Liver (tissue), 9 donors: ENCODE results near the gene IFIH1. TPM values are rescaled to one million over a fixed set of nuclear protein-coding genes. Genes with fewer than 3 reads are reported as not detected.

ENCODE experiments used
- DNase-seq: peaks from one replicate; pipeline ENCODE4 v3.0.0-alpha.2; 2017; ENCODE audit warnings: low spot score
- H3K27ac ChIP-seq, 2 donors: one replicate each; pipeline ENCODE4 v1.7.0; 2013; ENCODE audit warnings: inconsistent platforms in 2 of 2, low read length in 2 of 2, control low read depth in 1 of 2, low read depth in 1 of 2, mild to moderate bottlenecking in 1 of 2
- H3K27me3 ChIP-seq, 4 donors: one replicate each; pipeline versions ENCODE4 v1.6.1 to v1.7.0; 2013; ENCODE audit warnings: low read length in 3 of 4, inconsistent platforms in 1 of 4, mild to moderate bottlenecking in 1 of 4, moderate library complexity in 1 of 4; ENCODE audit not compliant: control insufficient read depth in 4 of 4, insufficient read depth in 4 of 4
- H3K36me3 ChIP-seq, 4 donors: one replicate each; pipeline versions ENCODE4 v1.6.1 to v1.7.0; 2013; ENCODE audit warnings: low read length in 3 of 4, mild to moderate bottlenecking in 3 of 4, low read depth in 1 of 4, moderate library complexity in 1 of 4; ENCODE audit not compliant: control insufficient read depth in 4 of 4, insufficient read depth in 3 of 4
- H3K4me1 ChIP-seq, 4 donors: one replicate each; pipeline versions ENCODE4 v1.6.1 to v1.7.0; 2013; ENCODE audit warnings: low read length in 3 of 4, mild to moderate bottlenecking in 3 of 4, moderate library complexity in 1 of 4; ENCODE audit not compliant: control insufficient read depth in 4 of 4, insufficient read depth in 4 of 4
- H3K4me3 ChIP-seq, 3 donors: one replicate each; pipeline versions ENCODE4 v1.6.1 to v1.7.0; 2013; ENCODE audit warnings: low read length in 3 of 3, control low read depth in 1 of 3, low read depth in 1 of 3, mild to moderate bottlenecking in 1 of 3
- H3K9ac ChIP-seq, 2 donors: one replicate each; pipeline ENCODE4 v1.7.0; 2013; ENCODE audit warnings: low read length in 2 of 2, mild to moderate bottlenecking in 2 of 2, moderate library complexity in 2 of 2, control low read depth in 1 of 2, low read depth in 1 of 2
- H3K9me3 ChIP-seq, 4 donors: one replicate each; pipeline versions ENCODE4 v1.6.1 to v1.7.0; 2013; ENCODE audit warnings: low read length in 3 of 4; ENCODE audit not compliant: control insufficient read depth in 4 of 4
- CTCF ChIP-seq: fragments of 150-350 bp; IDR thresholded peaks from 2 replicates; pipeline ENCODE4 v1.5.1; 2017; ENCODE audit warnings: improper control_type of control experiment, low read depth, low read length; ENCODE audit not compliant: missing input control
- EGR1 ChIP-seq, 2 donors: IDR thresholded peaks; 2 replicates each; pipeline ENCODE4 v1.6.1; 2016 to 2018; ENCODE audit warnings: antibody characterized with exemption in 2 of 2, low read depth in 2 of 2
- FOXA2 ChIP-seq: IDR thresholded peaks from 2 replicates; pipeline ENCODE4 v1.6.1; 2016; ENCODE audit warnings: antibody characterized with exemption
- HNF4A ChIP-seq, 2 donors: conservative IDR thresholded peaks; 2 replicates each; pipeline ENCODE4 v1.6.1; 2016; ENCODE audit warnings: antibody characterized with exemption in 2 of 2, mild to moderate bottlenecking in 2 of 2
- HNF4G ChIP-seq: IDR thresholded peaks from 2 replicates; pipeline ENCODE4 v1.6.1; 2016; ENCODE audit warnings: antibody characterized with exemption
- JUND ChIP-seq, 2 donors: IDR thresholded peaks; 2 replicates each; pipeline ENCODE4 v1.6.1; 2016; ENCODE audit warnings: antibody characterized with exemption in 2 of 2
- NR2F2 ChIP-seq: IDR thresholded peaks from 2 replicates; pipeline ENCODE4 v1.6.1; 2016; ENCODE audit warnings: antibody characterized with exemption
- REST ChIP-seq: IDR thresholded peaks from 2 replicates; pipeline ENCODE4 v1.6.1; 2016; ENCODE audit warnings: antibody characterized with exemption, mild to moderate bottlenecking
- RXRA ChIP-seq, 2 donors: IDR thresholded peaks; 2 replicates each; pipeline ENCODE4 v1.6.1; 2017 to 2018; ENCODE audit warnings: antibody characterized with exemption in 2 of 2, mild to moderate bottlenecking in 1 of 2
- SP1 ChIP-seq: IDR thresholded peaks from 2 replicates; pipeline ENCODE4 v1.6.1; 2018; ENCODE audit warnings: antibody characterized with exemption, mild to moderate bottlenecking
- TAF1 ChIP-seq: conservative IDR thresholded peaks from 2 replicates; pipeline ENCODE4 v1.6.1; 2016; ENCODE audit warnings: antibody characterized with exemption, mild to moderate bottlenecking
- YY1 ChIP-seq: IDR thresholded peaks from 2 replicates; pipeline ENCODE4 v1.6.1; 2016; ENCODE audit warnings: antibody characterized with exemption, mild to moderate bottlenecking
- WGBS: extraction: QIAGEN DNeasy Blood & Tissue Kit; methylation state at CpG from one replicate; pipeline ENCODE4 v1.1.7; 2013; 5-methylcytosine and 5-hydroxymethylcytosine counted together
- polyA plus RNA-seq, 2 donors: library from polyadenylated mRNA; stranded (reverse) in 1 of 2; unstranded in 1 of 2; fragments of 200-250 nt in 1 of 2; fragments of >200 nt in 1 of 2; fragmentation: Nextera tagmentation in 1 of 2; extraction: Ambion mirVana in 1 of 2; gene quantifications; one replicate each; pipeline versions ENCODE4 v1.2.1 to v1.2.3, GENCODE V29; 2013 to 2015
- total RNA-seq, 2 donors: library from RNA; depleted of rRNA; stranded (reverse); fragments of >200 nt; gene quantifications; one replicate each; pipeline ENCODE4 v1.2.3, GENCODE V29; 2014
- donor health status: healthy.
- donor health status: healthy.
- donor health status: healthy.
- donor health status: healthy.
- donor health status: healthy.

IFIH1 gene
- total and polyA plus RNA-seq, 4 donors = 5.5 to 13.2 (median 7.9) TPM

- H3K4me1 ChIP-seq = peaks cover 0 to 24% (median 12%) of the 10 kb centered on the region in 4 donors
- no peak overlapping the region for H3K27ac ChIP-seq
Measured at GRCh38 chr2:162315938-162316337, 2.5 kb downstream of the IFIH1 start.

GRCh38 chr2:162312853-162313252 is 5.6 kb downstream of the IFIH1 start:
- H3K9me3 ChIP-seq = no peaks in the 10 kb centered on the region
- WGBS = 90% methylated on average over 1 of the region's 1 CpG
- no peak for DNase-seq
- TF ChIP-seq HNF4A (conservative IDR thresholded peaks at IDR 0.05) (no peak), REST (no peak), SP1 (no peak), CTCF (no peak)
- no peak overlapping the region for H3K4me3 ChIP-seq
- no peak overlapping the region for H3K27ac ChIP-seq
- H3K4me1 ChIP-seq = peaks cover 0 to 18% (median 9%) of the 10 kb centered on the region in 4 donors
- peaks cover 0 to 2% (median under 1%) of the 10 kb centered on the region in 4 donors for H3K36me3 ChIP-seq
- H3K9ac ChIP-seq = no peak overlapping the region
- H3K27me3 ChIP-seq = no peaks in the 10 kb centered on the region

More at GRCh38 chr2:162315938-162316337, 2.5 kb downstream of the IFIH1 start:
- Histone ChIP-seq H3K36me3 (no peaks in the 10 kb centered on the region), H3K9me3 (no peaks in the 10 kb centered on the region), H3K4me3 (no peak overlapping the region), H3K27me3 (no peaks in the 10 kb centered on the region), H3K9ac (no peak overlapping the region)
- DNase-seq = no peak
- WGBS = 84% methylated on average over 4 of the region's 4 CpGs
- TF ChIP-seq YY1 (no peak), HNF4G (no peak), JUND (IDR thresholded peaks at IDR 0.05) (no peak), FOXA2 (no peak), SP1 (no peak), EGR1 (IDR thresholded peaks at IDR 0.05; ENCODE audit: low read depth in 2 of 2) (no peak), NR2F2 (no peak), RXRA (IDR thresholded peaks at IDR 0.05) (no peak), HNF4A (conservative IDR thresholded peaks at IDR 0.05) (no peak), TAF1 (no peak), CTCF (no peak)
